GM12864 (cell line): Measurements from ENCODE around the gene NPY4R.
"Not testable (repeated sequence)": the region's sequence is repeated elsewhere in the genome, so short reads cannot be mapped to it uniquely, and the experiment has no call there.

Source experiments
- DNase-seq: peaks from one replicate; pipeline ENCODE4 v3.0.0-alpha.2; 2011; ENCODE audit warnings: low read depth
- H3K4me3 ChIP-seq: 2 replicates; pipeline ENCODE4 v1.5.1; 2011; ENCODE audit warnings: mild to moderate bottlenecking, low read depth, low read length, control low read depth

The NPY4R gene

DNA sequence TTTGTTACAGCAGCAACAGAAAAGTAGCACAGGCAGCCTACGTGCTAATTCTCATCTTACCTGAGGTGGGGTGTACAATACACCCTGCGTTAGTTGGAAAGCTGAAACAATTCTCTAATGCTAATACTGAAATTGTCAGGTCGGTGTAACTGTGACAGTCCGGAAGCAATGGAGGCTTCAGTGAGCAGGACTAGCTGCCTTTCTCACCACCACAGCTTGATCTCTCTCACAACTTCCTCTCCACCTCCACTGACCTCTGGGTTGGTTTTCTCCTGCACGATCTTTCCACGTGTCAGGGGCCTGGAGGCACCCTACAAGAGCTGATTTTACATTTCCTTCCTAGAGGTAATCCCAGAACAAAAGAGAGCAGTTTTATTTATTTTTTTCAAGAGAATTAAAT is 50.5 kb downstream of the NPY4R start:
- not testable (repeated sequence) for H3K4me3 ChIP-seq, DNase-seq

- not testable (repeated sequence) for H3K4me3 ChIP-seq, DNase-seq
Observed at GRCh38 chr10:46412665-46413064, 53.1 kb downstream of the NPY4R start.

- not testable (repeated sequence) for DNase-seq, H3K4me3 ChIP-seq
Observed at GRCh38 chr10:46411123-46411522, 54.6 kb downstream of the NPY4R start.
